ENCODE measurements around the gene C17orf50.

C17orf50 gene

GRCh38 chr17:35760587-35760986 lies at the start of gene C17orf50:
C17orf50 (plus strand) TSS chr17:35760887; CDS start chr17:35760942, 55 bp downstream.
- no peak for DNase-seq (ENCODE audit: low read depth)

DNA sequence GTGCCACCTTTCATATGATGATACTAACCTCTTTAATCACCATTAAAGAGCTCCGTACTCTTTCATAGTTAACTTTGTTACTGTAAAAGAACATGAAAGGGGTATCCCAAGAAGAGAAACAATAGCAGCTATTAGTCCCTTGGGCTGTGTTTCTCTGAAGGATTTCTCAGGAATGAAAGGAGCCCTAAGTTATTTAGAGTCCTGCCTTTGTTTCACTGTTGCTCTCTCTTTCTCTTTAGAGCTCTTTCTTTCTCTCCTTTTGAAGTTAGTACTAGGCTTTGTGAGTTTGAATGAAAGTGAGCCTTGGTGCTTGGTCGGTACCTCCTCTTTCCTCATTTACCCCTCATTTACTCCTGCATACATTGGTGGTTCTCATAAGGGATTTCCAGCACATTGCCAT lies 49.7 kb upstream of the C17orf50 start:
- no peak for DNase-seq (ENCODE audit: low read depth)

GRCh38 chr17:35713069-35713728 lies 47.5 kb upstream of the C17orf50 start:
- DNase-seq (ENCODE audit: low read depth) = no peak

GRCh38 chr17:35714988-35715387 lies 45.7 kb upstream of the C17orf50 start:
- no peak for DNase-seq (ENCODE audit: low read depth)

DNA sequence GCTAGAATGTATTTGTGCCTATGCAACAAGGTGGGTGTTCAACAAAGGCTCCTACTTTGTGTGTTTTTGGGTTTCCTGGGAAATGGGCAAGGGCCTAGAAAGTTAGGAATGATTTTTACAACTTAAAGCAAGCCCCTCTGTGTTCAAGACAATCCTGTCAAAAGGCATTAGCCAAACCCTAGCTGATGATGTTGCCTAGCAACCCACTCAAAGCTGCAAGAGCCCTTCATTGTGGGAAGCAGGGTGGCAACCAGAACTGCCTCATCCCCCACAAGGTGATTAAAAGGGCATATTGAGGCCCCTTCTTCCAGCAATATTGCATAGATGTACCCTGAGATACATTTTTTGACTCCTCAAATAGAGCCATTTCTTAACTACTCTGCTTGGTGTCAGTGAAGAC lies 45.3 kb upstream of the C17orf50 start:
- DNase-seq (ENCODE audit: low read depth) = no peak

GRCh38 chr17:35716173-35716572 lies 44.5 kb upstream of the C17orf50 start:
- no peak for DNase-seq (ENCODE audit: low read depth)

DNA sequence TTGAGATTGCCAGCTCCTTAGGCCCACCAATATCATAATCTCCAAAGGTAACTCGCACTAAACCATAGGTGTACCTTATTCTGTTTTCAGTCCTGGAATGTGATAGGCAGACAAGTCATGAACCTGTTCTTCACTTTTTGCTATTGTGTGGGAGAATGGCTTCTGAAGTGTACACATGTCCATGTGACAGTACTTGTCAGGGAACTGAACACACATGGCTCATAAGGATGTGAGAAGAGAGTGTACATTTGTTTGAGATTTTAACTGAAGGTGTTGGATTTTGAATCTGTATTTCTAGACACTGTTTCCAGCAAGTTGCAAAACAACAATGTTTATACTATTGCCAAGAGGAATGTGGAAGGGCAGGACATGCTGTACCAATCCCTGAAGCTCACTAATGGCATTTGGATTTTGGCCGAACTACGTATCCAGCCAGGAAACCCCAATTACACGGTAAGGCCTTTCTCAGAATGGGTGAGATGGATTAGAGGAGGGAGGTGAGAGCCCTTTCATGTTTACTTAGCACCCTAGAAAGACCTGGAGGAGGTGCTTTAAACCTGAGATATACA lies 43.7 kb upstream of the C17orf50 start:
- no peak for DNase-seq (ENCODE audit: low read depth)

GRCh38 chr17:35717475-35717874 lies 43.2 kb upstream of the C17orf50 start:
- no peak for DNase-seq (ENCODE audit: low read depth)

DNA sequence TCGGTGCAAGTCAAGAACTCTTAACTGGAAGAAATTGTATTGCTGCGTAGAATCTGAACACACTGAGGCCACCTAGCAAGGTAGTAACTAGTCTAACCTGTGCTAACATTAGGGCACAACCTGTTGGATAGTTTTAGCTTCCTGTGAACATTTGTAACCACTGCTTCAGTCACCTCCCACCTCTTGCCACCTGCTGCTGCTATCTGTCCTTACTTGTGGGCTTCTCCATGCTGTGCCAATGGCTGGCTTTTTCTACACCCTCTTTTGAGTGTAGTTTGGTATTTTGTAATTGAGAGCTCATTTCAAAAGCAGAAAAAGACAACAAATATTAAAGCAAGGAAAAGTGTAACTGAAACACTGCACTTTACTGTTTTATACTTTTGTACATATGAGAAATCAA lies 37.0 kb upstream of the C17orf50 start:
- DNase-seq (ENCODE audit: low read depth) = no peak

GRCh38 chr17:35725058-35725457 lies 35.6 kb upstream of the C17orf50 start:
- DNase-seq (ENCODE audit: low read depth) = no peak

DNA sequence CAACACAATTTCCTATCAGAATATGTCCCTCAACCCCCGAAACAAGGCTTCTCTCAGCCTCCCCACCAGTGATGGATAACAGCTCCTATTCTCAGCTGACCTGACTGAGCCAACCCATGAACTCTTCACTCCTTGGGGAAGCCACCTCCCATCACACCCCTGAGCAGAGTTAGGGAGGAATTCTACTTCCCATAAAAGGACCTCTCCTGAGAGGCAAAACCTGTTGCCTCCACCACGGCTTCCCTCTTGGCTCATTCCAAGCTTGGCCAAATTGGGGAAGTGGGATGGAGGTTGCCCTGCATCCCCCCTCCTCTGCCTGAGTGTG lies 34.9 kb upstream of the C17orf50 start:
- no peak for DNase-seq (ENCODE audit: low read depth)

DNA sequence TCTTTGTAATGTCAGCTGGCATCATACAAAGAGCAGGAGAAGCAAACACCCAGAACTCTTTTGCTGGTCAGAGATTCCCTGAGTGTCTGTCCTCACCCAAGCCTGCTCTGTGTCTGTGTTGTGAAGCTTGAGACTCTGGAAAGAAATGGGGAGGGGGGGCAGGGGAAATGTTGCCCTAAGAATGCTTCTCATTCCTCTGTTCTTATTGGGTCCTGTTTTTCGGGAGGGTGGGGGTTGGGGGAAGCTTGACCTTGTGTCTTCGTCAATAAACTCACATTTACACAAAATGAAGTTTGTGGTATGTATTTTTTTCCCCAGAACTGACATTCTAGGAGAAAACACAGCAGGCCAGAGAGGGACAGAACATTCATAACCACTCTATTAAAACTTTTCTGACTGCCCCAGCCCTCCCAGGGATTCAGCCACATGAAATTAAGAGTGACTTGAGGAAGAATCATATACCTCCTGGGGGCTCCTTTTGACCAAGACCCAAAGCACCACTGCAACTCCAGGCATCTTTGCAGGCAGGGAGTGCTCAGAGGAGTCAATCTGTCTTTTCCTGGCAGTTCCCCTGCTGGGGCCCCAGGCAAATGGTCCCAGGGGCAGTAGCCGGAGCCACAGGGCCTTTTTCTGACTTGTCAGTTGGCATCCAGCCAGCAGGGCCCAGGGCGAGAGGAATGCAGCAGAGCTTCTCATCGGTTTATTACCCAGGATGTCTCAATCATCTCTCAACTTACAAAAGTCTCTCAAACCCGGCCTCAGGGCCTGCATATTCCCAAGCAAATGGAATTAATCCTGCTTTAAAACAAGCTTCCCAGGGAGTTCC lies 34.3 kb upstream of the C17orf50 start:
- DNase-seq (ENCODE audit: low read depth) = no peak

GRCh38 chr17:35726953-35727460 lies 33.7 kb upstream of the C17orf50 start:
- DNase-seq (ENCODE audit: low read depth) = no peak

GRCh38 chr17:35727635-35728034 lies 33.1 kb upstream of the C17orf50 start:
- no peak for DNase-seq (ENCODE audit: low read depth)

- DNase-seq (ENCODE audit: low read depth) = no peak
Observed at GRCh38 chr17:35728551-35728950, 32.1 kb upstream of the C17orf50 start.

GRCh38 chr17:35729405-35729833 lies 31.3 kb upstream of the C17orf50 start:
- DNase-seq (ENCODE audit: low read depth) = no peak

- no peak for DNase-seq (ENCODE audit: low read depth)
Observed at GRCh38 chr17:35730400-35731005, 30.2 kb upstream of the C17orf50 start.

DNA sequence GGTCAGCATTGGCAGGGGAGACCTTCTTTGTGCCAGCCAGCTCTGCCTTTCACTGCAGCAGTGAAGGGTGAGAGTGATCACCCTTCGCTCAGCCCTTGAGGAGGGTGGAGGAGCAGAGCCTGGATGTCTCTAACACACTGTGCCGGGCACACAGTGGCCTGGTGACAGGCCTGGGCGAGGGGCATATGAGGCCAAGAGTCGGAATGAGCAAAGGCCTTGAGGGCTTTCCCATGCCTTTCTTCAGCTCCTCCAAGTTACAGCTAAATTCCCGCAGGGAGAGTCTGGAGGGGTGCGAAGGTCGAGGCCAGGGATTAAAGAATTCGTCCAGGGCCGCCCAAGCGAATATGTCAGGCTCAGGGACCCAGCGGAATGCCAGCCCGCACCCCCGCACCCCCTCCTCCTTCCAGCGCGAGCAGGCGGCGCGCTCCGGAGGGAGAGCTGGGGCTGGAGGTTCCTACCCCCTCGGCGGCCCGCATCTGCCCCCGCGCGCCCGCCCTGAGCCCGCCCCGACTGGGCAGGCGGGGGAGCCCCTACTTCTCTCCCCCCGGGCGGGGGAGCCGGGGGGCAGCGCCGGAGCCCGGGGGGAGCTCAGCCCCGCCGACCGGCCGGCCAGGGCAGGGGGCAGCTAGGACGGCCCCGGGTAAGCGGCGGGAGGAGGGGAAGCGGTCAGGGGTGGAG lies 29.3 kb upstream of the C17orf50 start, which contains the start of gene RASL10B:
TSS of gene RASL10B (plus strand) at position 401 of the 678 bp plus-strand sequence. CDS start 3,546 bp downstream, outside the sequence.
- DNase-seq (ENCODE audit: low read depth) = no peak

- no peak for DNase-seq (ENCODE audit: low read depth)
Observed at GRCh38 chr17:35731917-35732805, 28.5 kb upstream of the C17orf50 start.

- DNase-seq (ENCODE audit: low read depth) = no peak
Observed at GRCh38 chr17:35732806-35733136, 27.9 kb upstream of the C17orf50 start.

GRCh38 chr17:35733366-35733765 lies 27.3 kb upstream of the C17orf50 start:
- DNase-seq (ENCODE audit: low read depth) = no peak
